Tibial nerve (tissue), 4 donors: Measurements from ENCODE around the gene RNU6-1. TPM values are rescaled to one million over a fixed set of nuclear protein-coding genes. Genes with fewer than 3 reads are reported as not detected.

Source experiments
- DNase-seq, 2 donors: peaks; one replicate each; pipeline ENCODE4 v3.0.0-alpha.2; 2019; ENCODE audit warnings: low spot score in 2 of 2
- H3K27ac ChIP-seq, 4 donors: fragments of 200-600 bp; sonication (generic) in 3 of 4; one replicate each; pipeline ENCODE4 v1.5.1; 2017 to 2019; ENCODE audit warnings: mild to moderate bottlenecking in 1 of 4
- H3K27me3 ChIP-seq, 2 donors: fragments of 200-600 bp; sonication (generic) in 1 of 2; one replicate each; pipeline versions ENCODE4 v1.5.1 to v1.6.0; 2017 to 2019
- H3K36me3 ChIP-seq, 3 donors: fragments of 200-600 bp; sonication (generic); one replicate each; pipeline ENCODE4 v1.5.1; 2018 to 2019
- H3K4me1 ChIP-seq, 4 donors: fragments of 200-600 bp; sonication (generic) in 3 of 4; one replicate each; pipeline ENCODE4 v1.5.1; 2017 to 2019
- H3K4me3 ChIP-seq, 4 donors: fragments of 200-600 bp; sonication (generic) in 3 of 4; one replicate each; pipeline ENCODE4 v1.5.1; 2017 to 2019; ENCODE audit warnings: mild to moderate bottlenecking in 1 of 4, moderate library complexity in 1 of 4
- H3K9me3 ChIP-seq, 4 donors: fragments of 200-600 bp; sonication (generic) in 3 of 4; one replicate each; pipeline ENCODE4 v1.5.1; 2017 to 2019
- EP300 ChIP-seq, 2 donors: sonication (generic); formaldehyde crosslinking; IDR thresholded peaks; one replicate each; pipeline ENCODE4 v1.6.1; 2017; ENCODE audit warnings: antibody characterized with exemption in 2 of 2, mild to moderate bottlenecking in 1 of 2
- POLR2A ChIP-seq, 2 donors: fragments of 450-650 bp; IDR thresholded peaks; one replicate each; pipeline ENCODE4 v1.6.1; 2017; ENCODE audit warnings: antibody characterized with exemption in 2 of 2, mild to moderate bottlenecking in 2 of 2, moderate library complexity in 2 of 2
- WGBS, 2 donors: methylation state at CpG; one replicate each; pipeline ENCODE4 v1.1.5; 2018; 5-methylcytosine and 5-hydroxymethylcytosine counted together
- total RNA-seq, 4 donors: library from RNA; depleted of rRNA; stranded (reverse); fragments of >200 nt; gene quantifications; one replicate each; pipeline ENCODE4 v1.1.0, GENCODE V29; 2016
- TF ChIP-seq, protein P1 (sequence below), 5 experiments: fragments of 200-600 bp in 3 of 5; fragments of 450-650 bp in 2 of 5; sonication (generic) in 3 of 5; IDR thresholded peaks; one replicate each; pipeline ENCODE4 v1.5.1; 2016 to 2019; ENCODE audit warnings: antibody characterized with exemption in 5 of 5, mild to moderate bottlenecking in 3 of 5, moderate library complexity in 2 of 5

RNU6-1 gene
- total RNA-seq, 4 donors from 2014 or later = not detected

DNA sequence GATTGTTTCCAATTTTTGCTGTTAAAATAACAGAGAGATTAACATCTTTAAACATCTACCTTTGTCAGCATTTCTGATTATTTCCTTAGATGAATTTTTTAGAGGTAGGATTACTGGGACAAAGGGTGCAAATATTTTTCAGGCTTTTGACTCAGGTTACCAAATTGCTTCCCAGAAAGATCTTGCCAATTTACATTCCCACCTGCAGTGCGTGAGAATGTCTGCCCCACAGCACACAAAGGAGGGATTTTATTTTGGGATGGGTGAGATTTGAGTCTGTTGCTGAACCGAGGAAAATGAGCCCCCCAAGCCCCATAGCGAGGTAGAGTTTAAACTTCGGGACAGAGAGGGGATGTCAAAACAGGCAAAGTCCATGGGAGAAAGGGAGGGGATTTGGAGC, 25.9 kb upstream of the RNU6-1 start:
- DNase-seq = no peak
- Histone ChIP-seq H3K36me3 (no peaks in the 10 kb centered on the region), H3K27ac (no peak overlapping the region), H3K4me1 (peaks cover 0 to 16% (median 9%) of the 10 kb centered on the region in 4 donors), H3K9me3 (peaks cover 0 to 3% (median 0%) of the 10 kb centered on the region in 4 donors), H3K27me3 (no peaks in the 10 kb centered on the region), H3K4me3 (no peak overlapping the region)
- TF ChIP-seq EP300 (IDR thresholded peaks at IDR 0.05) (no peak), POLR2A (IDR thresholded peaks at IDR 0.05) (no peak)
- TF ChIP-seq, protein P1, sequence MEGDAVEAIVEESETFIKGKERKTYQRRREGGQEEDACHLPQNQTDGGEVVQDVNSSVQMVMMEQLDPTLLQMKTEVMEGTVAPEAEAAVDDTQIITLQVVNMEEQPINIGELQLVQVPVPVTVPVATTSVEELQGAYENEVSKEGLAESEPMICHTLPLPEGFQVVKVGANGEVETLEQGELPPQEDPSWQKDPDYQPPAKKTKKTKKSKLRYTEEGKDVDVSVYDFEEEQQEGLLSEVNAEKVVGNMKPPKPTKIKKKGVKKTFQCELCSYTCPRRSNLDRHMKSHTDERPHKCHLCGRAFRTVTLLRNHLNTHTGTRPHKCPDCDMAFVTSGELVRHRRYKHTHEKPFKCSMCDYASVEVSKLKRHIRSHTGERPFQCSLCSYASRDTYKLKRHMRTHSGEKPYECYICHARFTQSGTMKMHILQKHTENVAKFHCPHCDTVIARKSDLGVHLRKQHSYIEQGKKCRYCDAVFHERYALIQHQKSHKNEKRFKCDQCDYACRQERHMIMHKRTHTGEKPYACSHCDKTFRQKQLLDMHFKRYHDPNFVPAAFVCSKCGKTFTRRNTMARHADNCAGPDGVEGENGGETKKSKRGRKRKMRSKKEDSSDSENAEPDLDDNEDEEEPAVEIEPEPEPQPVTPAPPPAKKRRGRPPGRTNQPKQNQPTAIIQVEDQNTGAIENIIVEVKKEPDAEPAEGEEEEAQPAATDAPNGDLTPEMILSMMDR (IDR thresholded peaks at IDR 0.05) = no peak
- 68 to 80% methylated on average over 4 of the region's 4 CpGs for WGBS, 2 donors

DNA sequence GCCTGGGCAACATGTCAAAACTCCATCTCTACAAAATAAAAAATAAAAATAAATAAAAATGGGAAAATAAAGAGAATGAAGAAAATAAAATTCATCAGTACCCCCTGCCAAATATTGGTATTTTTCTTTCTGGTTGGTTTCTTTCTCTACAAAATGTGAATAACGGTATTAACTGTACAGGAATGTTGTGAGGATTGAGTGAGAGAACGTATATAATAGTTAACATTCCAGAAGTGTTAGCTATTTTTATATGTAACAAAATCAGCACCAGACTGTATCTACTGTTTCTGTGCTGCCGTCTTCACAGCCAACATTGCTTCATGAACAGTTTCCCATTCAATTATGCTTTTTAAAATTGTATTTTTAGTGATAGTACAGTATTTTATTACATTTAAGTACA, 25.5 kb upstream of the RNU6-1 start:
- 34 to 35% methylated on average over 3 of the region's 3 CpGs for WGBS, 2 donors
- Histone ChIP-seq H3K4me1 (peaks cover 0 to 16% (median 9%) of the 10 kb centered on the region in 4 donors), H3K9me3 (no peaks in the 10 kb centered on the region), H3K27ac (no peak overlapping the region), H3K27me3 (no peaks in the 10 kb centered on the region), H3K4me3 (no peak overlapping the region), H3K36me3 (no peaks in the 10 kb centered on the region)
- DNase-seq = no peak
- TF ChIP-seq, protein P1 (IDR thresholded peaks at IDR 0.05) = no peak
- TF ChIP-seq EP300 (IDR thresholded peaks at IDR 0.05) = no peak
- no peak for TF ChIP-seq POLR2A (IDR thresholded peaks at IDR 0.05)

DNA sequence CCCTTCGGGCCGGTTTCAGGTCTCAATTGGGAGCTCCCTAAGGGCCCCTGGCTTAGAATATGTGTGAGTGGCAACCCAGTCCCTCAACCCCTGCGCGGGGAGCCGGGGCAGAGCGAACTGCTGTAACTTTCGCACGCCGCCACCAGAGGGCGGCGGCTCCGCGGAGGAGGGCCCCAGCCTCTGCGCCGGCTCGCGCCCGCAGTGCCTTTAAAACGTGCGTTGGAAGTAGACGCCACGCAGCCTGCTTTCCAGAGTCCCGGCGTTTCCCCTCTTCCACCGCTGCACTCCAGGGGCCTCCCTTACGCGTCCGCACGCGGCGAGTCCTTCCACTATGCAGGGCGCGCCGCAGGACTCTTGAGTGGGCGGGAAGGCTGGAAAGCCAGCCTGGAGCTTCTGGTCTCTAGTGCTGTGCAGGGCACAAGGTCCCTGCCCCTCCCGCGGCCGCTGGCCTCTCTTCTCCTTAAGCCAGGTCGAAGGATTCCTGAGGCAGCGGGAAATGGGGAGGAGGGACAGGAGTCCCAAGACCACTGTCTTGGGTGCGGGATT, 23.7 kb upstream of the RNU6-1 start:
- Histone ChIP-seq H3K36me3 (no peaks in the 10 kb centered on the region), H3K4me1 (peaks cover 0 to 16% (median 9%) of the 10 kb centered on the region in 4 donors), H3K27ac (peak overlapping the region; percentile 49 to 79 (median 68)), H3K9me3 (no peaks in the 10 kb centered on the region), H3K4me3 (peak overlapping the region; percentile 20 to 48 (median 37)), H3K27me3 (no peaks in the 10 kb centered on the region)
- WGBS, 2 donors = 2 to 4% methylated on average over 32 to 39 of the region's 41 CpGs
- TF ChIP-seq POLR2A (IDR thresholded peaks at IDR 0.05) (peak in 1 of 2 donors; percentile 36), EP300 (IDR thresholded peaks at IDR 0.05) (peak in 1 of 2 donors; percentile 61)
- TF ChIP-seq, protein P1 (IDR thresholded peaks at IDR 0.05) = peak; percentile 92 to 98 (median 95)
- peak; percentile 45 to 61 for DNase-seq

DNA sequence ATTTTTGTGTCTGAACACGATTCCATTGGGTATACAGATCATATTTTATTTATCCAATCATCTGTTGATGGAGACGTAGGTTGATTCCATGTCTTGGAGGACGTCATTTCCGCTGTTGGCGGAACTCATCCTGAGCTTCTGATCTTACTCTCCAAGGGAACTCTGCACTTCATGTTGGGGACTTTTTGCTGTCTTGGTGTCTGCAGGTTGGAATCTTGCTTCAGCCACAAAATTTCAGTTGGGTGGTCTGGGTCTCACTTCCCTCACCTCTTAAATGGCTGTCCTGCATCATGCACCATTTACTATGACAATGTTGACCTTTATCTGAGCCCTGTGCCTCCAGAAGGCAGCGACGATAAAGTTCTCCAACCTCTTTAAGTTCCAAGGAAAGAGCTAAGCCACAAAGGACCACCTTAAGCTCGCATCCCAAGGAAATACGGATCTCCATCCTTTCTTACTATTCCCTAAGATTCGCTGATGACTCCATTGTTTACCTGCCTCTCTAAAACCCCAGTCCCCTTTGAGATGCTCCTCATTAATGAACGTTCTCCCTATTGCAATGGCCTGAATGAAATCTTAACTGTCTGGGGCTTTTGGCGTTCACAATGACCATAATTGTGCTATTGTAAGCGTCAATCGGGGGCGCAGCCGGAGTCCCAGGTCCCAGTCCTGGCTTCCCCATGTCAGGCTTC, 23.1 kb upstream of the RNU6-1 start:
- Histone ChIP-seq H3K27ac (peak overlapping the region; percentile 49 to 79 (median 68)), H3K4me1 (peaks cover 0 to 16% (median 9%) of the 10 kb centered on the region in 4 donors), H3K4me3 (peak overlapping the region; percentile 20 to 48 (median 37)), H3K9me3 (no peaks in the 10 kb centered on the region), H3K27me3 (no peaks in the 10 kb centered on the region), H3K36me3 (no peaks in the 10 kb centered on the region)
- DNase-seq = no peak
- TF ChIP-seq, protein P1 (IDR thresholded peaks at IDR 0.05) = no peak
- TF ChIP-seq POLR2A (IDR thresholded peaks at IDR 0.05) = no peak
- 51 to 57% methylated on average over 16 of the region's 16 CpGs for WGBS, 2 donors

DNA sequence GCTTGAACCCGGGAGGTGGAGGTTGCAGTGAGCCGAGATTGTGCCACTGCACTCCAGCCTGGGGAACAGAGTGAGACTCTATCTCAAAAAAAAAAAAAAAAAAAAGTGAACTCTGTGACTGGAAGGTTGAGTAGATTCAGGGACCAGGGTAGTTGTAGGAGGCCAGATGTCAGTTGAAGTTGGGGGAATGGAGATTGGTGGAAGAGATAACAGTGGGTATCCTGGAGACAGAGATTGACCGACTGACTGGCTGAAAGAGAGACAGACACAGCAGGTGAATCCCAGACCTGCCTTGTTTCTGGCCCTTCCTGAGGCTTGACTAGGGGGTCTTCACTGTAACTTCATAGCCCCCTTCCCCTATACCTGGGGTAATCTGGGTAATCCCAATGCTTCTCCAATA, 22.1 kb upstream of the RNU6-1 start:
- Histone ChIP-seq H3K27ac (no peak overlapping the region), H3K4me3 (no peak overlapping the region), H3K27me3 (no peaks in the 10 kb centered on the region), H3K9me3 (no peaks in the 10 kb centered on the region), H3K36me3 (no peaks in the 10 kb centered on the region), H3K4me1 (peaks cover 0 to 16% (median 9%) of the 10 kb centered on the region in 4 donors)
- no peak for DNase-seq
- 92 to 93% methylated on average over 3 of the region's 3 CpGs for WGBS, 2 donors
- TF ChIP-seq POLR2A (IDR thresholded peaks at IDR 0.05) (no peak), EP300 (IDR thresholded peaks at IDR 0.05) (no peak)
- TF ChIP-seq, protein P1 (IDR thresholded peaks at IDR 0.05) = no peak
